Endodermal cell (in vitro differentiated cells): Measurements from ENCODE around the gene PDE10A. TPM values are rescaled to one million over a fixed set of nuclear protein-coding genes. Genes with fewer than 3 reads are reported as not detected.
"Not testable (repeated sequence)": the region's sequence is repeated elsewhere in the genome, so short reads cannot be mapped to it uniquely, and the experiment has no call there.

Source experiments
- DNase-seq: peaks from one replicate; pipeline ENCODE4 v3.0.0-alpha.2; 2017
- H3K27ac ChIP-seq: 2 replicates; pipeline ENCODE4 v1.5.1; 2013; ENCODE audit warnings: mild to moderate bottlenecking, low read depth, low read length, moderate library complexity
- H3K27me3 ChIP-seq: 2 replicates; pipeline ENCODE4 v1.6.1; 2013; ENCODE audit warnings: mild to moderate bottlenecking, low read length, moderate library complexity; ENCODE audit not compliant: insufficient read depth, control insufficient read depth, poor library complexity, severe bottlenecking
- H3K36me3 ChIP-seq: 2 replicates; pipeline ENCODE4 v1.7.0; 2013; ENCODE audit warnings: mild to moderate bottlenecking, low read length, moderate library complexity; ENCODE audit not compliant: control insufficient read depth, insufficient read depth
- H3K4me1 ChIP-seq: one replicate; pipeline ENCODE4 v1.7.0; 2013; ENCODE audit warnings: low read length; ENCODE audit not compliant: control insufficient read depth, insufficient read depth
- H3K4me3 ChIP-seq: 2 replicates; pipeline ENCODE4 v1.5.1; 2013; ENCODE audit warnings: mild to moderate bottlenecking, low read length, moderate library complexity
- H3K9ac ChIP-seq: 2 replicates; pipeline ENCODE4 v1.6.1; 2013; ENCODE audit warnings: mild to moderate bottlenecking, low read length, moderate library complexity; ENCODE audit not compliant: poor library complexity, severe bottlenecking; ENCODE audit errors: extremely low read depth
- H3K9me3 ChIP-seq: 2 replicates; pipeline ENCODE4 v1.6.1; 2013; ENCODE audit warnings: mild to moderate bottlenecking, low read length, moderate library complexity; ENCODE audit not compliant: control insufficient read depth
- H3K27ac Mint-ChIP-seq: 2 replicates; pipeline ENCODE4 v1.8.0; 2020; ENCODE audit warnings: mixed read lengths
- H3K27me3 Mint-ChIP-seq: 2 replicates; pipeline ENCODE4 v1.8.0; 2021; ENCODE audit warnings: mild to moderate bottlenecking, mixed read lengths; ENCODE audit not compliant: insufficient read depth
- H3K36me3 Mint-ChIP-seq: 2 replicates; pipeline ENCODE4 v1.8.0; 2020; ENCODE audit warnings: low read depth, mixed read lengths
- H3K4me1 Mint-ChIP-seq: 2 replicates; pipeline ENCODE4 v1.8.0; 2020; ENCODE audit warnings: mixed read lengths
- H3K4me3 Mint-ChIP-seq: 2 replicates; pipeline ENCODE4 v1.8.0; 2020; ENCODE audit warnings: mild to moderate bottlenecking, moderate library complexity, mixed read lengths
- H3K9me3 Mint-ChIP-seq: 2 replicates; pipeline ENCODE4 v1.8.0; 2020; ENCODE audit warnings: mild to moderate bottlenecking, mixed read lengths
- WGBS, 2 experiments: methylation state at CpG; one replicate each; pipeline versions ENCODE4 v1.1.5 to v1.1.7; 2013; ENCODE audit warnings: missing lambda C conversion rate in 2 of 2, mixed read lengths in 1 of 2; ENCODE audit not compliant: insufficient coverage in 1 of 2, insufficient read length in 1 of 2; 5-methylcytosine and 5-hydroxymethylcytosine counted together
- total RNA-seq, 2 donors: library from RNA; stranded (reverse); fragmentation: NEBNext Ultra II Directional in 1 of 2; extraction: Animal tissue kit (Norgen Biotek cat#: 25700) in 1 of 2; gene quantifications; 2 replicates in 1 of 2; 3 replicates in 1 of 2; pipeline ENCODE4 v1.2.1, GENCODE V29; 2021
- TF ChIP-seq, protein P1 (sequence below): fragments of 200-600 bp; sonication (generic); conservative IDR thresholded peaks from 2 replicates; pipeline ENCODE4 v1.5.0; 2021; ENCODE audit warnings: antibody characterized with exemption, mild to moderate bottlenecking

Gene PDE10A
- total RNA-seq, 2 donors from 2014 or later = 22.8 to 27.8 TPM

DNA sequence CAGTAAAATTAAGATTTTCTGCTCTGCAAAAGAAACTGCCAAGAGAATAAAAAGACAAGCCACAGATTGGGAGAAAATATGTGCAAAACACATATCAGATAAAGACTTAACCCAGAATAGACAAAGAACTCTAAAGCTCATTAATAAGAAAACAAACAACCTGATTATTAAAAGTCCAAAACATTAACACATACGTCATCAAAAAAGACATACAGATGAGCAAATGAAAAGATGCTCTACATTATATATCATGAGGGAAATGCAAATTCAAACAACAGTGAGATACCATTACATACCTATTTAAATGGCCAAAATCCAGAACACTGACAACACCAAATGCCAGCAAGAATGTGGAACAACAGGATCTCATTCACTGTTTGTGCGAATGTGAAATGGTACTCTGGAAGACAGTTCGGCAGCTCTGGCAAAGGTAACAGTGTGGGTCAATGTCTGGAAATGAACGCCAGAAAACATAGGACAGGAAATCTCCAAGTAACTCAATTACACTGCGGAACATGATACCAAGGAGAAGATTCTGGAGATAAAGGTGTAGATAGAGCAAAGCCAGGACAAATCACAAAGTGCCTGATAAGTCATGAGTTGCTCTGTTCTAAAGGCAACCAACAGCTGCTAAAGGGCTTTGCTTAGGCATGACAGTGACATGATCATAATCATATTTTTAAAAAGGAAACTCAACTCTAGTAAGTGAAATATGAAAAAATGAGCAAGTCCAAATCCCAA lies 96.8 kb downstream of the PDE10A start:
- no peak overlapping the region for H3K9ac ChIP-seq
- TF ChIP-seq, protein P1, sequence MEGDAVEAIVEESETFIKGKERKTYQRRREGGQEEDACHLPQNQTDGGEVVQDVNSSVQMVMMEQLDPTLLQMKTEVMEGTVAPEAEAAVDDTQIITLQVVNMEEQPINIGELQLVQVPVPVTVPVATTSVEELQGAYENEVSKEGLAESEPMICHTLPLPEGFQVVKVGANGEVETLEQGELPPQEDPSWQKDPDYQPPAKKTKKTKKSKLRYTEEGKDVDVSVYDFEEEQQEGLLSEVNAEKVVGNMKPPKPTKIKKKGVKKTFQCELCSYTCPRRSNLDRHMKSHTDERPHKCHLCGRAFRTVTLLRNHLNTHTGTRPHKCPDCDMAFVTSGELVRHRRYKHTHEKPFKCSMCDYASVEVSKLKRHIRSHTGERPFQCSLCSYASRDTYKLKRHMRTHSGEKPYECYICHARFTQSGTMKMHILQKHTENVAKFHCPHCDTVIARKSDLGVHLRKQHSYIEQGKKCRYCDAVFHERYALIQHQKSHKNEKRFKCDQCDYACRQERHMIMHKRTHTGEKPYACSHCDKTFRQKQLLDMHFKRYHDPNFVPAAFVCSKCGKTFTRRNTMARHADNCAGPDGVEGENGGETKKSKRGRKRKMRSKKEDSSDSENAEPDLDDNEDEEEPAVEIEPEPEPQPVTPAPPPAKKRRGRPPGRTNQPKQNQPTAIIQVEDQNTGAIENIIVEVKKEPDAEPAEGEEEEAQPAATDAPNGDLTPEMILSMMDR = no peak
- DNase-seq = no peak
- no peak overlapping the region for H3K4me3 Mint-ChIP-seq
- H3K36me3 ChIP-seq = peaks cover 26% of the 10 kb centered on the region
- H3K9me3 Mint-ChIP-seq = peaks cover 19% of the 10 kb centered on the region
- H3K4me3 ChIP-seq = no peak overlapping the region
- 94 to 96% methylated on average over 4 to 5 of the region's 5 CpGs for WGBS, 2 experiments
- H3K27me3 Mint-ChIP-seq = no peaks in the 10 kb centered on the region
- H3K27ac Mint-ChIP-seq = no peak overlapping the region
- no peak overlapping the region for H3K27ac ChIP-seq
- H3K36me3 Mint-ChIP-seq = peaks cover 23% of the 10 kb centered on the region
- H3K4me1 Mint-ChIP-seq = peaks cover 2% of the 10 kb centered on the region
- peaks cover 52% of the 10 kb centered on the region for H3K9me3 ChIP-seq
- H3K27me3 ChIP-seq = no peaks in the 10 kb centered on the region
- H3K4me1 ChIP-seq = no peaks in the 10 kb centered on the region

DNA sequence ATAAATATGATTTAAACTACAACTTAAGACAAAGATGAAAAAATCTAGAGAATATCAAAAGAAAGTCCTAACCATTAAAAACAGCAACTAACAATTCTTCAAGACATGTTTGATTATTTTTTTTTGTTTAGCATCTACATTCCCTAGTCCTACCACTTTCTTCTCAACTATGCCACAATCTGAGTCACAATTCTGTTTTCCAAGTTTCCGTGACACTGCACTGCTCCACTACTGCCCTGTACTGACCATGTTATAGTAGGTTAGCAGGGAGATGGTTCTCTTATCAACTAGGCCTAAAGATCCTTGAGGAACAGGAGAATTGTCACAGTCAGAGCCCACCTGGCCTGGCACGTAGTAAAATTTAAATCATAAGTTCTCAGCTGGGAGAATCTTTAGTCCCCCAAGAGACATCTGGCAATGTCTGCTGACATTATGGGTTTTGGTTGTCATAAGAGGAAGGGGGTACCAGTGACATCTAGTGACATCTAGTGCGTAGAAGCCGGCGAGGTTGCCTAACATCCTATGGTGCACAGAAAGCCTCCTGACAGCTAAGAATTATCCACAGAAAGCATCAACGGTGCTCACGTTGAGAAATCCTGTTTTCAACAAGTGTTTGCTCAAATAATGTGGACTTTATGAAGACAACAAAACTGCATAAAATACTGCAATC lies 100.5 kb downstream of the PDE10A start:
- H3K27me3 Mint-ChIP-seq = no peaks in the 10 kb centered on the region
- Histone ChIP-seq H3K27me3 (no peaks in the 10 kb centered on the region), H3K4me1 (no peaks in the 10 kb centered on the region), H3K36me3 (peaks cover 22% of the 10 kb centered on the region), H3K9ac (no peak overlapping the region), H3K4me3 (no peak overlapping the region), H3K27ac (no peak overlapping the region), H3K9me3 (peaks cover 60% of the 10 kb centered on the region)
- TF ChIP-seq, protein P1 = peak; percentile 12
- no peak overlapping the region for H3K4me3 Mint-ChIP-seq
- no peak for DNase-seq
- peak overlapping the region; percentile 27 for H3K27ac Mint-ChIP-seq
- H3K36me3 Mint-ChIP-seq = peaks cover 43% of the 10 kb centered on the region
- 72 to 86% methylated on average over 7 of the region's 7 CpGs for WGBS, 2 experiments
- no peaks in the 10 kb centered on the region for H3K4me1 Mint-ChIP-seq
- H3K9me3 Mint-ChIP-seq = peaks cover 44% of the 10 kb centered on the region

DNA sequence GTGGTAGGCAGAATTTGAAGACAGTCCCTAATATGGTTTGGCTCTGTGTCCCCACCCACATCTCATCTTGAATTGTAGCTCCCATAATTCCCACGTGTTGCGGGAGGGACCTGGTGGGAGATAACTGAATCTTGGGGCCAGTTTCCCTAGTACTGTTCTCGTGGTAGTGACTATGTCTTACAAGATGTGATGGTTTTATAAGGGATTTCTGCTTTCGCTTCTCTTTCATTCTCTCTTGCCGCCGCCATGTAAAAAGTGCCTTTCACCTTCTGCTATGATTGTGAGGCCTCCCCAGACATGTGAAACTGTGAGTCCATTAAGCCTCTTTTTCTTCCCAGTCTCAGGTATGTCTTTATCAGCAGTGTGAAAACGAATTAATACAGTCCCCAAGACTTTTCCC lies 103.4 kb downstream of the PDE10A start:
- no peak for DNase-seq
- Histone ChIP-seq H3K36me3 (peaks cover 22% of the 10 kb centered on the region), H3K9me3 (peaks cover 56% of the 10 kb centered on the region), H3K27ac (no peak overlapping the region), H3K9ac (no peak overlapping the region), H3K4me3 (peak overlapping the region; percentile 63), H3K4me1 (no peaks in the 10 kb centered on the region), H3K27me3 (no peaks in the 10 kb centered on the region)
- Mint-ChIP-seq H3K27me3 (no peaks in the 10 kb centered on the region), H3K9me3 (peaks cover 36% of the 10 kb centered on the region), H3K27ac (no peak overlapping the region), H3K4me1 (peaks cover 3% of the 10 kb centered on the region), H3K4me3 (no peak overlapping the region), H3K36me3 (peaks cover 36% of the 10 kb centered on the region)
- TF ChIP-seq, protein P1 = no peak
- 95 to 96% methylated on average over 6 to 7 of the region's 7 CpGs for WGBS, 2 experiments

DNA sequence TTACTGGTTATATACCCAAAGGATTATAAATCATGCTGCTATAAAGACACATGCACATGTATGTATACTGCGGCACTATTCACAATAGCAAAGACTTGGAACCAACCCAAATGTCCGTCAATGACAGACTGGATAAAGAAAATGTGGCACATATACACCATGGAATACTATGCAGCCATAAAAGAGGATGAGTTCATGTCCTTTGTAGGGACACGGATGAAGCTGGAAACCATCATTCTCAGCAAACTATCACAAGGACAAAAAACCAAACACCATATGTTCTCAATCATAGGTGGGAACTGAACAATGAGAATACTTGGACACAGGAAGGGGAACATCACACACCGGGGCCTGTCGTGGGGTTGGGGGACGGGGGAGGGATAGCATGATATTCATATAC lies 104.9 kb downstream of the PDE10A start:
- WGBS, 2 experiments = 98% methylated on average over 6 of the region's 6 CpGs; no CpG with 5 or more reads in 1 of the 2 experiments
- DNase-seq = not testable (repeated sequence)

More for the DNA sequence above, 104.9 kb downstream of the PDE10A start:
- Mint-ChIP-seq H3K9me3 (peaks cover 36% of the 10 kb centered on the region), H3K36me3 (peaks cover 37% of the 10 kb centered on the region), H3K4me1 (peaks cover 15% of the 10 kb centered on the region)
- not testable (repeated sequence) for H3K27ac ChIP-seq, H3K27me3 Mint-ChIP-seq, H3K27me3 ChIP-seq, H3K27ac Mint-ChIP-seq, H3K9ac ChIP-seq, H3K4me1 ChIP-seq, H3K4me3 Mint-ChIP-seq
- H3K4me3 ChIP-seq = peak overlapping the region; percentile 32
- H3K36me3 ChIP-seq = peaks cover 22% of the 10 kb centered on the region
- peaks cover 55% of the 10 kb centered on the region for H3K9me3 ChIP-seq
